GM23338 (cell line): Measurements from ENCODE around the gene HHAT. TPM values are rescaled to one million over a fixed set of nuclear protein-coding genes. Genes with fewer than 3 reads are reported as not detected.

ENCODE experiments used
- ATAC-seq: fragments of 200-7000 bp; cut with Tn5 transposase; 3 replicates; pipeline ENCODE4 v1.9.1; 2020
- DNase-seq: peaks from one replicate; pipeline ENCODE4 v3.0.0-alpha.2; 2015; ENCODE audit warnings: low spot score
- H2AFZ ChIP-seq: fragments of 200-600 bp; sonication (generic); 2 replicates; pipeline ENCODE4 v1.8.0; 2016; ENCODE audit warnings: antibody characterized with exemption, mild to moderate bottlenecking, moderate library complexity
- H3F3A ChIP-seq: fragments of 200-600 bp; sonication (generic); replicated peaks from 2 replicates; pipeline ENCODE4 v1.8.0; 2017; ENCODE audit warnings: antibody characterized with exemption, mixed run types, low read depth
- H3K27ac ChIP-seq: fragments of 200-600 bp; sonication (generic); 2 replicates; pipeline ENCODE4 v1.6.1; 2016; ENCODE audit warnings: low read depth
- H3K27me3 ChIP-seq: fragments of 200-600 bp; sonication (generic); 2 replicates; pipeline ENCODE4 v1.8.0; 2016; ENCODE audit warnings: mild to moderate bottlenecking, mixed run types, moderate library complexity; ENCODE audit not compliant: insufficient read depth
- H3K36me3 ChIP-seq: fragments of 200-600 bp; sonication (generic); 2 replicates; pipeline ENCODE4 v1.8.0; 2016; ENCODE audit warnings: mild to moderate bottlenecking; ENCODE audit not compliant: insufficient read depth
- H3K4me1 ChIP-seq: fragments of 200-600 bp; sonication (generic); 2 replicates; pipeline ENCODE4 v1.8.0; 2016; ENCODE audit warnings: mild to moderate bottlenecking, moderate library complexity; ENCODE audit not compliant: insufficient read depth
- H3K4me2 ChIP-seq: fragments of 200-600 bp; sonication (generic); 2 replicates; pipeline ENCODE4 v1.7.1; 2017; ENCODE audit warnings: mixed run types
- H3K4me3 ChIP-seq: fragments of 200-600 bp; sonication (generic); 2 replicates; pipeline ENCODE4 v1.6.1; 2016; ENCODE audit warnings: mixed run types
- H3K79me2 ChIP-seq: fragments of 200-600 bp; sonication (generic); replicated peaks from 2 replicates; pipeline ENCODE4 v1.8.0; 2017; ENCODE audit warnings: mild to moderate bottlenecking; ENCODE audit not compliant: insufficient read depth
- H3K9me2 ChIP-seq: fragments of 200-600 bp; sonication (generic); 2 replicates; pipeline ENCODE4 v1.8.0; 2017; ENCODE audit not compliant: insufficient read depth
- H4K20me1 ChIP-seq: fragments of 200-600 bp; sonication (generic); replicated peaks from 2 replicates; pipeline ENCODE4 v1.8.0; 2017; ENCODE audit warnings: mild to moderate bottlenecking; ENCODE audit not compliant: insufficient read depth
- H3K27ac Mint-ChIP-seq: 2 replicates; pipeline ENCODE4 v1.8.0; 2020; ENCODE audit warnings: inconsistent platforms, mild to moderate bottlenecking, moderate library complexity, mixed read lengths
- H3K27me3 Mint-ChIP-seq: 3 replicates; pipeline ENCODE4 v1.8.0; 2022; ENCODE audit warnings: low read depth, mild to moderate bottlenecking, moderate library complexity, mixed read lengths, inconsistent platforms; ENCODE audit not compliant: insufficient read depth, poor library complexity
- H3K36me3 Mint-ChIP-seq: 3 replicates; pipeline ENCODE4 v1.8.0; 2021; ENCODE audit warnings: low read depth, mild to moderate bottlenecking, inconsistent platforms, moderate library complexity, mixed read lengths
- H3K4me1 Mint-ChIP-seq: 3 replicates; pipeline ENCODE4 v1.8.0; 2020; ENCODE audit warnings: mild to moderate bottlenecking, inconsistent platforms, mixed read lengths
- H3K4me3 Mint-ChIP-seq: 3 replicates; pipeline ENCODE4 v1.8.0; 2021; ENCODE audit warnings: moderate library complexity, mild to moderate bottlenecking, inconsistent platforms, mixed read lengths
- H3K9me3 Mint-ChIP-seq: 3 replicates; pipeline ENCODE4 v1.8.0; 2020; ENCODE audit warnings: moderate library complexity, mild to moderate bottlenecking, inconsistent platforms, mixed read lengths
- CREB1 ChIP-seq: fragments of 250-450 bp; sonication (Bioruptor Pico); IDR thresholded peaks from 2 replicates; pipeline ENCODE4 v1.5.0; 2020; ENCODE audit warnings: low read depth, mild to moderate bottlenecking, moderate library complexity
- EZH2 ChIP-seq: fragments of 200-600 bp; sonication (generic); IDR thresholded peaks from one replicate; pipeline ENCODE4 v1.8.0; 2017; ENCODE audit warnings: antibody characterized with exemption, mild to moderate bottlenecking, low read depth; ENCODE audit not compliant: unreplicated experiment
- STAT1 ChIP-seq: IDR thresholded peaks from one replicate; pipeline ENCODE4 v1.6.1; 2016; ENCODE audit warnings: antibody characterized with exemption; ENCODE audit not compliant: unreplicated experiment
- ZNF114 ChIP-seq: fragments of 250-450 bp; sonication (Bioruptor Pico); IDR thresholded peaks from 2 replicates; pipeline ENCODE4 v1.5.0; 2020; ENCODE audit warnings: mild to moderate bottlenecking, moderate library complexity
- ZNF331 ChIP-seq: fragments of 250-450 bp; sonication (Bioruptor Pico); IDR thresholded peaks from 2 replicates; pipeline ENCODE4 v1.5.0; 2020; ENCODE audit warnings: low read depth, mild to moderate bottlenecking, moderate library complexity
- polyA plus RNA-seq: library from polyadenylated mRNA; unstranded; fragments of >200 nt; fragmentation: Nextera tagmentation; extraction: Ambion mirVana; gene quantifications from 2 replicates; pipeline ENCODE4 v1.2.1, GENCODE V29; 2016
- total RNA-seq: library from RNA; depleted of rRNA; stranded (reverse); fragments of >200 nt; shearing (Covaris generic); gene quantifications from 2 replicates; pipeline ENCODE4 v1.2.3, GENCODE V29; 2014
- TF ChIP-seq, protein P1 (sequence below): fragments of 250-450 bp; sonication (Bioruptor Pico); IDR thresholded peaks from 2 replicates; pipeline ENCODE4 v1.5.0; 2020; ENCODE audit warnings: mild to moderate bottlenecking, moderate library complexity
- TF ChIP-seq, protein P2 (sequence below): IDR thresholded peaks from 2 replicates; pipeline ENCODE4 v1.6.1; 2016; ENCODE audit warnings: antibody characterized with exemption

Gene HHAT
- total and polyA plus RNA-seq, 2 experiments from 2014 or later: 0.11 to 0.66 TPM

DNA sequence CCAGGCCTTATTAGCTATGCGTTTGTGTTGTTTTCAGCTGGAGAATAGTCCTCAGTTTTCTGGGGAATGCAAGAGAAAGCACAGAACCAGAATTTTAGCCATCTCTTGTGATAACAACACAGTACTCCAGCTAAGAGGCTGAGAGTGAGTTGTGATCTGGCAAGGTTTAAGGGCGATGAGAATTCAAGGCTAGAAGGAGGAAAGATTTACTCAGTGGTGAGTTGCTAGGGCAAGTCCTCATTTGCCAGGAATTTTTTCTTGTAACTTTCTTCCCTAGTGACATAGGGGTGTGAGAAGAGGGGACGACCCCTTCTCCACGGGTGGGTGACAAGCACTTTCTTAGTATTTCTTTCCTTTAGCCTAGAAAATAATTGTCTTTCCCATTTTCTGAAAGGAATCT lies 53.2 kb downstream of the HHAT start (continued):
- no peak for TF ChIP-seq CREB1 (CRISPR knock-in tag)
- TF ChIP-seq, protein P1, sequence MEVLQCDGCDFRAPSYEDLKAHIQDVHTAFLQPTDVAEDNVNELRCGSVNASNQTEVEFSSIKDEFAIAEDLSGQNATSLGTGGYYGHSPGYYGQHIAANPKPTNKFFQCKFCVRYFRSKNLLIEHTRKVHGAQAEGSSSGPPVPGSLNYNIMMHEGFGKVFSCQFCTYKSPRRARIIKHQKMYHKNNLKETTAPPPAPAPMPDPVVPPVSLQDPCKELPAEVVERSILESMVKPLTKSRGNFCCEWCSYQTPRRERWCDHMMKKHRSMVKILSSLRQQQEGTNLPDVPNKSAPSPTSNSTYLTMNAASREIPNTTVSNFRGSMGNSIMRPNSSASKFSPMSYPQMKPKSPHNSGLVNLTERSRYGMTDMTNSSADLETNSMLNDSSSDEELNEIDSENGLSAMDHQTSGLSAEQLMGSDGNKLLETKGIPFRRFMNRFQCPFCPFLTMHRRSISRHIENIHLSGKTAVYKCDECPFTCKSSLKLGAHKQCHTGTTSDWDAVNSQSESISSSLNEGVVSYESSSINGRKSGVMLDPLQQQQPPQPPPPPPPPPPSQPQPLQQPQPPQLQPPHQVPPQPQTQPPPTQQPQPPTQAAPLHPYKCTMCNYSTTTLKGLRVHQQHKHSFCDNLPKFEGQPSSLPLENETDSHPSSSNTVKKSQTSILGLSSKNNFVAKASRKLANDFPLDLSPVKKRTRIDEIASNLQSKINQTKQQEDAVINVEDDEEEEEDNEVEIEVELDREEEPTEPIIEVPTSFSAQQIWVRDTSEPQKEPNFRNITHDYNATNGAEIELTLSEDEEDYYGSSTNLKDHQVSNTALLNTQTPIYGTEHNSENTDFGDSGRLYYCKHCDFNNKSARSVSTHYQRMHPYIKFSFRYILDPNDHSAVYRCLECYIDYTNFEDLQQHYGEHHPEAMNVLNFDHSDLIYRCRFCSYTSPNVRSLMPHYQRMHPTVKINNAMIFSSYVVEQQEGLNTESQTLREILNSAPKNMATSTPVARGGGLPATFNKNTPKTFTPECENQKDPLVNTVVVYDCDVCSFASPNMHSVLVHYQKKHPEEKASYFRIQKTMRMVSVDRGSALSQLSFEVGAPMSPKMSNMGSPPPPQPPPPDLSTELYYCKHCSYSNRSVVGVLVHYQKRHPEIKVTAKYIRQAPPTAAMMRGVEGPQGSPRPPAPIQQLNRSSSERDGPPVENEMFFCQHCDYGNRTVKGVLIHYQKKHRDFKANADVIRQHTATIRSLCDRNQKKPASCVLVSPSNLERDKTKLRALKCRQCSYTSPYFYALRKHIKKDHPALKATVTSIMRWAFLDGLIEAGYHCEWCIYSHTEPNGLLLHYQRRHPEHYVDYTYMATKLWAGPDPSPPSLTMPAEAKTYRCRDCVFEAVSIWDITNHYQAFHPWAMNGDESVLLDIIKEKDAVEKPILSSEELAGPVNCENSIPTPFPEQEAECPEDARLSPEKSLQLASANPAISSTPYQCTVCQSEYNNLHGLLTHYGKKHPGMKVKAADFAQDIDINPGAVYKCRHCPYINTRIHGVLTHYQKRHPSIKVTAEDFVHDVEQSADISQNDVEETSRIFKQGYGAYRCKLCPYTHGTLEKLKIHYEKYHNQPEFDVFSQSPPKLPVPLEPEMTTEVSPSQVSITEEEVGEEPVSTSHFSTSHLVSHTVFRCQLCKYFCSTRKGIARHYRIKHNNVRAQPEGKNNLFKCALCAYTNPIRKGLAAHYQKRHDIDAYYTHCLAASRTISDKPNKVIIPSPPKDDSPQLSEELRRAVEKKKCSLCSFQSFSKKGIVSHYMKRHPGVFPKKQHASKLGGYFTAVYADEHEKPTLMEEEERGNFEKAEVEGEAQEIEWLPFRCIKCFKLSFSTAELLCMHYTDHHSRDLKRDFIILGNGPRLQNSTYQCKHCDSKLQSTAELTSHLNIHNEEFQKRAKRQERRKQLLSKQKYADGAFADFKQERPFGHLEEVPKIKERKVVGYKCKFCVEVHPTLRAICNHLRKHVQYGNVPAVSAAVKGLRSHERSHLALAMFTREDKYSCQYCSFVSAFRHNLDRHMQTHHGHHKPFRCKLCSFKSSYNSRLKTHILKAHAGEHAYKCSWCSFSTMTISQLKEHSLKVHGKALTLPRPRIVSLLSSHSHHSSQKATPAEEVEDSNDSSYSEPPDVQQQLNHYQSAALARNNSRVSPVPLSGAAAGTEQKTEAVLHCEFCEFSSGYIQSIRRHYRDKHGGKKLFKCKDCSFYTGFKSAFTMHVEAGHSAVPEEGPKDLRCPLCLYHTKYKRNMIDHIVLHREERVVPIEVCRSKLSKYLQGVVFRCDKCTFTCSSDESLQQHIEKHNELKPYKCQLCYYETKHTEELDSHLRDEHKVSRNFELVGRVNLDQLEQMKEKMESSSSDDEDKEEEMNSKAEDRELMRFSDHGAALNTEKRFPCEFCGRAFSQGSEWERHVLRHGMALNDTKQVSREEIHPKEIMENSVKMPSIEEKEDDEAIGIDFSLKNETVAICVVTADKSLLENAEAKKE (CRISPR knock-in tag): no peak

DNA sequence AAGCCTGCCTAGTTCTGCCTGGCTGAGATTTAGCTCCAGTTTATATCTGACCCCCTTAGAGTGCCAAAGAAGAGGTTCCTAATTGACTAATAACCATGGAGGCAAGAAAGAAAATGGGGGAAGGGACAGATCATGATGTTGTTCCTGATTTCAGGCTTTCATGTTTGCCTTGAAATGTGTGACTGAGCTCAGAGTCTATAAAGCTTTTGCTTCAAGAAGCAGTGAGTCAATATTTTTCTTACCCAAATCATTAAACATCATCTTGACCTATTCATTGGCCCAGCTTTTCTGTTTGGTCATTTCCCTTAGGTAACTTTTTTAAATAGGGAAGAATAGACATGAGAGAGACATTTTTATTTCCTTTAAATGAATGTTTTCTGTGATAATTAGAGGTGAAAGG lies 55.9 kb downstream of the HHAT start:
- H2AFZ ChIP-seq: no peak overlapping the region
- no peaks in the 10 kb centered on the region for H3K36me3 ChIP-seq
- Mint-ChIP-seq H3K4me1 (peaks cover 13% of the 10 kb centered on the region; the same call in 2 of the 3 replicates), H3K27ac (no peak overlapping the region), H3K9me3 (peaks cover 5% of the 10 kb centered on the region; the same call in 2 of the 3 replicates), H3K4me3 (no peak overlapping the region), H3K36me3 (peaks cover 4% of the 10 kb centered on the region; the same call in 1 of the 3 replicates), H3K27me3 (peaks cover 2% of the 10 kb centered on the region)
- H3K4me3 ChIP-seq: no peak overlapping the region
- no peaks in the 10 kb centered on the region for H3K79me2 ChIP-seq
- no peak overlapping the region for H3K4me2 ChIP-seq
- no peak overlapping the region for H3K27ac ChIP-seq
- no peaks in the 10 kb centered on the region for H4K20me1 ChIP-seq
- no peaks in the 10 kb centered on the region for H3K27me3 ChIP-seq
- H3K9me2 ChIP-seq: no peaks in the 10 kb centered on the region
- H3K4me1 ChIP-seq: peaks cover 13% of the 10 kb centered on the region
- no peaks in the 10 kb centered on the region for H3F3A ChIP-seq
- ATAC-seq (no peak), DNase-seq (no peak)
- TF ChIP-seq, protein P1 (CRISPR knock-in tag): no peak
- TF ChIP-seq, protein P2, sequence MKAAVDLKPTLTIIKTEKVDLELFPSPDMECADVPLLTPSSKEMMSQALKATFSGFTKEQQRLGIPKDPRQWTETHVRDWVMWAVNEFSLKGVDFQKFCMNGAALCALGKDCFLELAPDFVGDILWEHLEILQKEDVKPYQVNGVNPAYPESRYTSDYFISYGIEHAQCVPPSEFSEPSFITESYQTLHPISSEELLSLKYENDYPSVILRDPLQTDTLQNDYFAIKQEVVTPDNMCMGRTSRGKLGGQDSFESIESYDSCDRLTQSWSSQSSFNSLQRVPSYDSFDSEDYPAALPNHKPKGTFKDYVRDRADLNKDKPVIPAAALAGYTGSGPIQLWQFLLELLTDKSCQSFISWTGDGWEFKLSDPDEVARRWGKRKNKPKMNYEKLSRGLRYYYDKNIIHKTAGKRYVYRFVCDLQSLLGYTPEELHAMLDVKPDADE: no peak
- TF ChIP-seq ZNF331 (no peak), STAT1 (no peak), ZNF114 (CRISPR knock-in tag) (no peak), EZH2 (no peak)
